HG03439 (cell line): ENCODE data around the gene TK1.
"Not testable (repeated sequence)": the region's sequence is repeated elsewhere in the genome, so short reads cannot be mapped to it uniquely, and the experiment has no call there.

Experiments used
- ATAC-seq: cut with Tn5 transposase; IDR thresholded peaks from one replicate; pipeline ENCODE4 v1.9.1; 2021; ENCODE audit warnings: mild to moderate bottlenecking, moderate library complexity; ENCODE audit not compliant: unreplicated experiment

TK1 gene

DNA sequence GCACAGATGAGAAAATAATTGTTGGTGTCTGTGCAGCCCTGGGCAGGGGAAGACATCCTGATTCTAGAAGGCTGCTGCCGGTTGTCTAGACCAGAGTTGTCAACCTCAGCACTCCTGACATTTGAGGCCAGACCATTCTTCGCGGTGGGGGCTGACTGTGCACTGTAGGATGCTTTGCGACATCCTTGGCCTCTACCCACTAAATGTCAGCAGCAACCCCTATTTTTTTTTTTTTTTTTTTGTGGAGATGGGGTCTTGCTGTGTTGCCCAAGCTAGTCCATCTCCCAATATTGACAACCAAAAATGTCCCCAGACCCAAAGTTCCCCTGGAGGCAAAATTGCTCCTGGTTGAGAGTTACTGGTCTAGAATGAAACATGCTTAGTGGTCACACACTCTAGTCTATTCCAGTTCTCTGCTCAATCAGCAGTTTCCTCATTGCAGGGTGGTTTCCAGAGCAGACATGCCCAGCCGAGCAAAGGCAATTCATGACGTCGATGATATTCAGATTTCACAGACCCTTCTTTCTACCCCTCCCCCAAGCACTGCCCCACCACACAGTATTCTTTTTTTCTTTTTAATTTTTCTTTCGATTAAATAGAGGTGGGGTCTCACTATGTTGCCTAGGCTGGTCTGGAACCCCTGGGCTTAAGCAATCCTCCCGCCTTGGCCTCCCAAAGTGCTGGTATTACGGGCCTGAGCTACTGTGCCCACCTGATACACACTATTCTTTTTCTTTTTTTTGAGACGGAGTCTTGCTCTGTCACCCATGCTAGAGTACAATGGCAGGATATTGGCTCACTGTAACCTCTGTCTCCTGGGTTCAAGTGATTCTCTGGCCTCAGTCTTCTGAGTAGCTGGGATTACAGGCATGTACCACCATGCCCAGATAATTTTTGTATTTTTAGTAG, 31.7 kb downstream of the TK1 start:
- ATAC-seq, result peak; percentile 52

DNA sequence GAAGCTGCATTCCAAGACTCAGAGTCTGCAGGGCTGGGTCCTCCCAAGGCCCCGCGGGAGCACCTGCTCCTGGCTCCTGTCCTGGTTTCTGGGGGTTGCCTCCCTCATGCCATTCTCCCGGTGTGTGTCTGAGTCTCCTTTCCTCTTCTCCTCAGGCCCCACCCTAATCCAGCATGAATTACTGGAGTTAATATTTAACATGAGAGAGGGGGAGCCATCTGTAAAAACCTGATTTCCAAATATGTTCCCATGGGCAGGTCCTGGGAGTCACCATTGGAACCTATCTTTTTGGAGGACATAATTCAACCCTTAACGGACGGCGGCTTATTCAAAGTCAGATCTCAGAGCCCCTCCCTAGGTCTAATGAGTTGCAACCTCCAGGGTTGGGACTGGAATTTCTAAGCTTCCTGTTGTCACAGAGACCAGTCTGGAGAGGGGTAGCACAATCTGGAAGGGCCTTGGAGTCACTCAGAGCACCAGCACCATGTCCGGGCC, 35.3 kb downstream of the TK1 start:
- ATAC-seq, result no peak

DNA sequence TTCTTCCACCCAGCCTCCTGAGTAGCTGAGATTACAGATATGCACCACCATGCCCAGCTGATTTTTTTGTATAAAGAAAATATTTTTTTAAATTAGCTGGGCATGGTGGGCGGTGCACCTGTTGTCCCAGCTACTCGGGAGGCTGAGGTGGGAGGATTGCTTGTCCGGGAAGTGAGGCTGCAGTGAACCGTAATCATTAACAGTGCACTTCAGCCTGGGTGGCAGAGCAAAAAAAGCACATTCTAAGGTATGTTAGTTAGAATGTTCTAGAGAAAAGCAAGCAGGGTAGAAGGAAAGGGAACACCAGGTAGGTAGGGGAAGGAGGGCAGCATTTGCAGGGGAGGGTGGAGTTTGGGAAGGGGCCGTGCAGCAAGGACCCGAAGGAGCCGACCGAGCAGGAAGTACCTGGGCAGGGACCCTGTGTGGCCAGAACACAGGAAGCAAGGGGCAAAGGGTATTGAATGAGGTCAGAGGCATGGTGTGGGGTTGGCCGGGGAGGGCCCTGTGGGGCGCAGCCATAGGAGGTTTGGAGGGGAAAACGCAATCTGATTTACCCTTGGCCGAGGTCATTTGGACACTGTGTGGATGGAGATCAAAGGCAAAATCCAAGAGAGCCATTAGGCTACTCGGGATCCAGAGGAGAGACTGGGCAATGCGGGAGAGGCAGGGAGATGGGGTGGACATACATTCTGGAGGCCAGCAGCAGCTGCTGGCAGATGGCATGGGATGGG, 38.4 kb downstream of the TK1 start:
- no peak for ATAC-seq

DNA sequence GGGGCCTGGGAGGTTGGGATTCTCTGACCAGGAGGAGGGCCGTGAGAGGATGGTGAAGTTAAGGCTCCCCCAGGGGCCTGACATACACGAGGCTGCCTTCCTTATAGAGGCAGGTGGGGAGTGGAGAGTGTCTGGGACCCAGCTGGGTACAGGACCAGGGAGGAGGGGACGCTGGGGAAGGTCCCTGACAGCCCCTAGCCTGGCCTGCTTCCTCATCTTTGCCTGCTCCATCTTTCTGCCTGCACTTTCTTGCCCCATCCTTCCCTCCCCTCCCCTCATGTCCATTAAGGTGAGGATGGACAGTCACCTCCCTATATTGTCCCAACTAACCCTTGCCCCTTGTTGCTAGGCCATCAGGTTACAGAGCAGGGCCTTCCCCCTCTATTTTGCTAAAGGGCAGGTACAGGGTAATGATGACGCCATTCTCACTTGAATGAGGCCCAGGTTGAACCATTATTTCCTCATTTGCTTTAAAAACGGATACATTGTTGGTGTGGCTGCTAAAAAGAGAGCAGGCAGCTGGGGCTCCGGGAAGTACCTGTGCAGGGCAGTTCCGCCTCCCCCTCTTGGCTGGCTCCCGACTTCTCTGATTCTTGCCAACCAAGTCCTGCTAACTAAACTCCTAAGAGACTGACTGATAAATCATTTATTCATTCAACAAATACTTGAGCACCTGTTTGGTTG, 39.4 kb downstream of the TK1 start:
- no peak for ATAC-seq

DNA sequence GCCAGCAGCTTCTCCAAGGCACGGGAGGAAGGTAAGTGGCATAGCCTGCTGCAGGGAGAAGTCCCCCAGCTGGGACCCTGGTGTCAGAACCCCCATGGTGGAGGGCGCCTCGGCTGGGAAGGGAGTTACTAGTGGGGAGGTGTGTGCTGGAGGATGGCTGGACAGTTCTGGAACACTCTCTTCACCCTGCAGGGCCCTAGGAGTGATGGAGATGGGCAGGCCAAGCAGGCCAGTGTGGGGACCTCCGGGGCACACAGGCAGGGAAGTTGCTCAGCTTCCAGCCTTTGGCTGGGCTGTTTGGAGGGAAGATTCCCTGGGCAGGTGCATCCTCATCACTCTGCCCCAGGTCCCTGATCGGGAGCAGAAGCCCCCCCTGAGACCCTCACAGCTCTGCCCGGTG, 40.0 kb downstream of the TK1 start:
- ATAC-seq, result no peak

DNA sequence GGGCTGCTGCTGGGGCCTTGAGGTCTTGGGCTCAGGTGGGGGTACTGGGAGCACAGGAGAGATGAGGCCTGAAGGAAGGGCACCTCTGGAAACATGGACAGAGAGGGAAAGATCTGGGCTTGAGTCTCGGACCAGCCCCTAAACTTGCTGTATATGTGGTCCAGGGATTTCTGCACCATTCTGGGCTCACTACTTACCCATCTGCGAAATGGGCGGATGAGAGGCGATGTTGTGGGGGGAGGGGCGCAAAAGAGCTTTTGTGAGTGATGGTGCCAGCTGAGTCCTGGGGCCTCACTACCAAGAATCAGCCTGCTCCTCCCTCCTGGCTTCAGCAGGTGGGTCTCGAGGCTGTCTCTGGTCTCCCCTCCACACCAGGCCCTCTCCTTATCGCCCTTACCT, 40.4 kb downstream of the TK1 start:
- no peak for ATAC-seq

DNA sequence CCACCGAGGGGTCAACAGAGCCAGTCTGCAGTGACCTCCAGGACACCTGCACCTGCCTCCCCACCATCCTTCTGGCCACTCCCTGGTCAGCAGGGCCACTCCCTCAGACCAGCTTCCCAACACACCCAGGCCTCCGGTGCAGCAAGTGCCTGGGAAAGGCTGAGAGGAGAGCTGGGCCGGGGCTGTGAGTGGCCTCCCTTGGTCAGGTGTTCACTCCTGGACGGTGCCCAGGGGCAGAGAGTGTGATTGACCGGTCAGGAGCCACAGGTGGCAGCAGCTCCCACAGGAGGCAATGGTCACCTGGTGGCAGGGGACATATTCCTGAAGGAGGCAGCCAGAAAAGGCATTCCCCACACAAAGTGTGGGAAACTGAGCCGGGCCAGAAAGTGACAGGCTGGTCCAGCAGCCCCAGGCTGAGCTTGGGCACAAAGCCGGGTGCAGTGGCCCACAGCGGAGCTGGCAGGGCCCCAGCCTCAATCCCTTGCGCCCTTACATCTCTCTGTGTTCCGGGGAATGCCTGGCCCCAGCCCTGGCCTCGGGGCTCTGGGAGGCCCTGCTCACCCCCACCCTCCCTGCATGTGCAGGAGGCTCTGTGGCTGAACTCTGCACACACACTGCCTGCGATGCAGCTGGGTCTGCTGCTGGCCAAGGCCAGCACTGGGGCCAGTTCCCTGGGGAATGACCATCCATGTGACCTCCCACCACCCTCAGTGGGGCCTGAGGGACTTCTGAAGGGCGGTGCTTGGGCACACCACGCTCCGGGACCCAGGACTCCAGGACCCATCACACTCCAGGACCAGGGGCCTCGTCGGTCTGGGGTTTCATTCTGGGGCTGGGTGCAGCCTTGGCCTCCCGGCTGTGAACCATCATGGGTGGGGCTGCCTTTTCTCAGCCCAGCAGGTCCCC, 41.9 kb downstream of the TK1 start:
- no peak for ATAC-seq

DNA sequence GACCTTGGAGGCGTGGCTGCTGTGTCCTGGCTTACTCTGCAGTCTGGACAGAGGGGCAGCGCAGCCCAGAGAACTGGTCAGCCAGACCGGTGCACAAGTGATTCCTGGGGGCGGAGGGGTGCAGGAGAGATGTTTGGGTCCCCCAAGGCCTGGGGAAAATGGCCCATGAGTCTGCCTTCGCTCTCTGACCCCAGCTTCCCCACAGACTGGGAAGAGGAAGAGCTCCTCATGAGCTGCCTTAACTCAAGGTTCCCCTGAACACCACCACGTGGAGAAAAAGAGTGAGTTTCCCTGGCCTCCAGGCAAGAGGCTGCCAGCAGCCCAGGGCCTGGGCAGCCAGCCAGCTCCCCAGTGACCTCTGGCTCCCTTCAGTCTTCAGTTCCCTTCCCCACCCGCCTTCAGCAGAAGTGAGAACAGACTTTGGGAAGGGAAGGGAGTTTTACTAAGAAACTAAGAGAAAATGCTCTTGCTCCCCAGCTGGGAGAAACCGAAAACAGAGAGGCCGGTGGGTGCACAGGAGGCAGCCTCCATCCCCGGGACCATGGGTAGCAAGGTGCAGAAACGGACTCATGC, 42.6 kb downstream of the TK1 start:
- no peak for ATAC-seq

DNA sequence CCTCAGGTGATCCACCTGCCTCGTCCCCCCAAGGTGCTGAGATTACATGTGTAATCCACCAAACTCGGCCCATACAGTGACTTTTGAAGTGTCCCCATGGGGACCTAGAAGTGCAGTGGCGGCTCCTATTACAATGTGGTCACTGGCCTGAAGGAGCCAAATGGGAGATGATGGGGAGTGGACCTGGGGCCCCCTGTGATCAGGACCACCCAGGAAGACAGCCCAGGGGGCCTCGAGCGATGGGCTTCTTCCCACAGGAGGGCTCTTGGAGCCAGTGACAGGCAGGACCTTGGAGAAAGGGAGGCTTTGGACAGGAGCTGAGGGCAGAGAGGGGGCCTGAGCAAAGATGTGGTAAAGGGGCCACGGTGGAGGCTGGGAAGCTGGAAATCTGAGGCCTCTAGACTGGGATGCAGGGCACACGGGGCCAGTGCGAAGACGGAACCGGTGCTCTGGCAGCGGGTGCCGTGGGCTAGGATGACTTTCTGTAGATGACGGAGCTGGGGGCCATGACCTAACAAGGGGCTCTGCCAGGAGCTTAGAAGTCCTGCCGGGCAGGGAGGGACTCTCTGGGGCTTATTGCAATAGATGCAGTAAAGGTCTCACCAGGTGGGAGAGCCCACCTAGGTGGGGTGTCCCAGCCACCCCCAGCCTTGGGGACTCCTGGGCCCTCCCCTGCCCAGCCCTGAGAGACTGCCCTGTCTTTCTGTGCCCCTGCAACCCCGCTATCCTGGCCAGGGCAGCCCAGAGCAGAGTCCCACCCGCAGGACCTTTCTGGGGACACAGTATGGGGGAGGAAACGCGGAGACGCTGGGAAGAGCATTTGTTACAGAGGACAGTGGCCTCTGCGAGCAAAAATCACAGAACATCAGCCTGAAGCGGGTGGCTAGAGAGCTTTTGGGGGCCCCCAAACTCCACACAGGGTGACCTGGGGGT, 43.4 kb downstream of the TK1 start:
- no peak for ATAC-seq

DNA sequence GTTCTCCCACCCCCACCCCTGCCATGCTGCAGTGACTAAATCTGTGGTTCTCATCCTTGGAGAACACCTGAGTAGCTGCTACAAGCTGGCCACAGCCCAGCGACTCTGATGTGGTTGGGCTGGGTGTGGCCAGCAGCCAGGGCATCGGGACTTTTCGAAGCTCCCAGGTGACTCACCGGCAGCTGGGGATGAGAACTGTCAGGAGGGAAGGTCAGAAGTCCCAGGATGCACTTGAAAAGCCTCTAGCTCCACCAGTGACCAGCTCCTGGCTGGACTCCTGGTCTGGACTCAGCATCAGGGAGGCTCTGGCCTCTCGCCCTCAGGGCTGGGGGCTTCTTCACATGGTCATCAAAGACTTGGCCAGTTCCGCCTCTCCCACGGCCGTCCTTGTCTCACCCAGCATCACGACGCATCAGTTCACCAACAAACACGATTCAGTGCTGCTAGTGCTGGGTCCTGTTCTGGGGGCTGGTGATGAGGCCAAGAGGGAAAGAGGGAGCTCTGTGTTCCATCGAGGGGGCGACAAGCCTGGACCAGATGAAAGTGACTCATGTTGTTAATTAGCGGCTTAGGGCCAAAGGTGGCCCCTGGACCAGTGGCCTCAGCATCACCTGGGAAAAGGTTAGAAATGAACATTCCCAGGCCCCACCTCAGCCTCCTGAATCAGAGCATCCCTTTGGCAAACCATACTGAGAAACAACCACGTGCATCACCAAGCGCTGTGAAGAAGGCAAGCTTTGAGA, 44.6 kb downstream of the TK1 start:
- ATAC-seq, result no peak

DNA sequence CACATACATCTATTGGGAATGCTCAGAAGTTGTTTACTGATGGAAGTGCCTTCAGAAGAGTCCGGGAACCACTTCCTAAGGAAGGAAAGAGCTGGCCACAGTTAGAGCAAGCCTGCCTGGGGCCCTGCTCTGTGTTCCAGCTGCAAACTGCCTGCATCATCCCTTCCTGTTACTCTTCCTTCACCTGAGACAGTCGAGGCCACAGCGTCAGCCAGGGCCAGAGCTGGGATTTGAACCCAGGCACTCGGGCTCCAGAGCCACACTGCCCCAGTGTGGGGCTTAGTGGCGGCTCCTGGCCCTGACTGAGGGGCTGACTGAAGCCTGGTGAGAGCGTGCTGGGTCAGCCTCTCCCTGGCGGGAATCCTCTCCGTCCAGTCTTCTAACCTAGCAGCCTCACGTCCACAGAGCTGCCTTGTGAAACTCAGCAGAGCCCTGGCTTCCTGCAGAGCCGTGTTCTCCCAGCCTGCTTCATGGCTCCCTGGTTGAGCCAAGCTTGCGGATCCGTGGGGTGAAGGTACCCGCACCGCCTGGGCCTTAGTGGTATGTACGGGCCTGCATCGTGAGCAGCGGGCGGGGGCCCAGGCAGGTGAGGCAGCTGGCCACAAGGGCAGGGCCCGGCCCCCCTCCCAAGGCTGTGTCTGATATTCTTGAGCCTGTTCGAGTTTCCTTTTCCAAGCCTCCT, 45.3 kb downstream of the TK1 start:
- no peak for ATAC-seq

DNA sequence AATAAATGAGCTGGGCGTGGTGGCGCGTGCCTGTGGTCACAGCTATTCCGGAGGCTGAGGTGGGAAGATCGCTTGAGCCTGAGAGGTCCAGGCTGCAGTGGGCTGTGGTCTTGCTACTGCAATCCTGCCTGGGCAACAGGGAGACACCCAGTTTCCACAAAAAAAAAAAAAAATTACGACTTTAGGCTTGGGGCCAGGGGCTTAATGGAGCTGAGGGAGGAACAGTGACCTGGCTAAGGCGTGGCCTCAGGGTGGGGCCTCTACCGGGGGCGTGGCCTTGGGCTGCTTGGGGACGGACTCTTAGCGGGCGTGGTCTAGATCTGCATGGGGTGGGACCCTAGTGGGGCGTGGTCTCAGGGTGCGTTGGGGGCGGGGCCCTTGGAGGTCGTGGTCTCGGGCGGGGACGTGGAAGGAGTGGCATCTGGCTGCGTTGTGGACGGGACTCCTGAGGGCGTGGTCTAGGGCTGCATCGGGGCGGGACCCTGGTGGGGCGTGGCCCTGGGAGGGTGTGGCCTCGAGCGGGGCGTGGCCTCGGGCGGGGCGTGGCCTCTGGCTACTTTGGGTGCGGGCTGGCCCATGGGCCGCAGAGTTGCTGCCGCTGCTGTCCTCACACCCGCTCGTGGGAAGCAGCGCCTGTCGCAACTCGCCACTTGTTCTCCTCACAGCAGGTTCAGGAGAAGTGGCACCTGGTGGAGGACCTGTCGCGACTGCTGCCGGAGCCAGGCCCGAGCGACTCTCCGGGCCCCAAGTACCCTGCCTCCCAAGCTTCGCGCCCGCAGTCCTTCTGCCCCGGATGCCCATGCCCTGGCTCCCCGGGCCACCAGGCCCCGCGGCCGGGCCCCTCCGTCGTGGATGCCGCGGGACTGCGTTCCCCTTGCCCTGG, 46.4 kb downstream of the TK1 start:
- ATAC-seq, result peak; percentile 71

DNA sequence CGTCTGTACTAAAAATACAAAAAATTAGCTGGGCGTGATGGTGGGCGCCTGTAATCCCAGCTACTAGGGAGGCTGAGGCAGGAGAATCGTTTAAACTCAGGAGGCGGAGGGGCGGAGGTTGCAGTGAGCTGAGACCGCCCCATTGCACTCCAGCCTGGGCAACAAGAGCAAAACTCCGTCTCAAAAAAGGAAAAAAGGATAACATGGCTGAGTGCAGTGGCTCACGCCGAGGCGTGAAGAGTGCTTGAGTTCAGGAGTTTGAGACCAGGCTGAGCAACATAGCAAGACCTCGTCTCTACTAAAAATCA, 47.0 kb downstream of the TK1 start:
- not testable (repeated sequence) for ATAC-seq

DNA sequence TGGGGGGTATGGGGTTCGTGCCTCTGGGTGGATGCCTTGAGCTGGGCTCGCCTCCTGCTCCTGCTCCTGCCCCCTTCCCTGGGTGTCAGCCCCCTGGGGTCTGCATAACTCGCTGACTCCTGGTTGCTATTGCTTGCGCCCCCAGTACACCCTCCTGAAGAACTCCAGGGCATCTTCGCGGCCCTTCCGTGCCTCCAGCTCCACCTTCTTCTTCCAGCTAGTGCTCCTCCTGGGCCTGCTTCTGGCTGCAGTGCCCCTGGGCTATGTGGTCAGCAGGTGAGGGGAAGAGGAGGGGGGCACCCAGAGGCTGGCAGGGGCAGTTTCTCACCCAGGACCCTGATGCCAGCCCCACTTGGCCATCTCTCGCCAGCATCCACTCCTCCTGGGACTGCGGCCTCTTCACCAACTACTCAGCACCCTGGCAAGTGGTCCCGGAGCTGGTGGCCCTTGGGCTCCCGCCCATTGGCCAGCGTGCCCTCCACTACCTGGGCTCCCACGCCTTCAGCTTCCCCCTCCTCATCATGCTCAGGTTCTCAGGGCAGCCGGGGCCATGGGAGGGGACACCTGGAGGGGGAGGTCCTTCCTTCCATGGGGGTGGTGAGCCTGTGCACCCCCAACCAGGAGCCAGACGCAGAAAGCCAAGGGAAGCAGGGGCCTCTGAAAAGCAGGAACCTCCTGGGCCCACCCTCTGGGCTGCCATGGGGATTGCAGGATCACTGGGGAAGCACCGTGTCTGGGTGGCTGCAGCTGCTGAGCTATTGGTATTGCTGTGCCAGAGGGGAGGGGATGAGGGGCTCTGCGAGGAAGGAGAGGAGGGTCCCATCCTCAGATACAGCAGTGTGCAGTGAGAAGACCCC, 48.4 kb downstream of the TK1 start:
- ATAC-seq, result no peak

DNA sequence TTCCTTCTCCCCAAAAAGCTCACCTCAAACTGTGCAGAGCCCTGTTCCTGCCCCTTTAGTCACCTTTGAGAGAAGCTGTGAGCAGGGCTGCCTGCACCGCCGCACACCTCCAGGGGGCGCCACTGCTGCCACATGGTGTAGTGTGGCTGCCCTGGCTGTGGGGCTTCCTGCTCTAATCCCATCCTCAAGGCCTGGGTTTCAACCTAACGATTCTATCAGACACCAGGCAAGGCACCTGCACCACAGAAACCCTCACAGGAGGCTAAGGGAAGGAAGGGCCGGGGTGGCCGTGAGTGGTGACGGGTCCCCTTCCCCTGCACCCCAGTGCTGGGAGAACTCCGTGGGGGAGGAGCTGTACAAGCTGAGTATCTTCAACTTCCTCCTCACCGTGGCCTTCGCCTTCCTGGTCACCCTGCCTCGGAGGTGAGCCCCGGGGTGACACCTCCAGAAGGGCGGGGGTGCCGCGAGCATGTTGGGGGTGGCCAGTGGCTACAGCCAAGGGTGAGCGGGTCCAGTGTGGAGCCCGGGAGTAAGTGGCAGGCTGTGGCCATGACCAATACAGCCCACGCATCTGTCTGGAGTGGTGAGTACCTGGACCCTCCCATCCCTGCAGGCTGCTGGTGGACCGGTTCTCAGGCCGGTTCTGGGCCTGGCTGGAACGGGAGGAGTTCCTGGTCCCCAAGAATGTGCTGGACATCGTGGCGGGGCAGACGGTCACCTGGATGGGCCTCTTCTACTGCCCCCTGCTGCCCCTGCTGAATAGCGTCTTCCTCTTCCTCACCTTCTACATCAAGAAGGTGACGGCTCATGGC, 49.3 kb downstream of the TK1 start:
- ATAC-seq, result no peak
